ENCODE measurements around the gene RAMP1.

DNA sequence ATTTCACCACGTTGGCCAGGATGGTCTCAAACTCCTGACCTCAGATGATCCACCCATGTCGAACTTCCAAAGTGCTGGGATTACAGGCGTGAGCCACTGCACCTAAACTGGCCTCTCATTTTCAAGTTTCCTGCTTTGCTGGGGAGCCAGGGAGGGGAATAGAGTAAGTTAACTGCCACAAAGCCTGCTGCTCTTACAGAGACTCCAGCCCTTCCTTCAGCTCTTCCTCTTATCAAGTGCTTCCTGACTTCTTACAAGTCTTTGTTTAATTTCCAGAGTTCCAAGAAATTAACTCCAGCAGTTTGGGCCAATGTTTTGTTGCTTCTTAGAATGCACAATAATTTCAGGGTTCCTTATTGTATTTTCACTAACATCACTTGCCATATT, 83.1 kb downstream of the RAMP1 start:
- TF ChIP-seq YY1 (IDR thresholded peaks at IDR 0.05; ENCODE audit: insufficient read depth, insufficient read length) (no peak), ZNF274 (IDR thresholded peaks at IDR 0.05; ENCODE audit: low read depth, low read length) (no peak), SUZ12 (IDR thresholded peaks at IDR 0.05; ENCODE audit: extremely low read depth, insufficient read depth, insufficient read length) (no peak)
